Gastroesophageal sphincter (tissue), 3 donors: Measurements from ENCODE around the gene RNF168.

Source experiments
- EP300 ChIP-seq: sonication (generic); formaldehyde crosslinking; IDR thresholded peaks from one replicate; pipeline ENCODE4 v1.6.1; 2017; ENCODE audit warnings: antibody characterized with exemption, mild to moderate bottlenecking
- POLR2A ChIP-seq, 2 donors: fragments of 450-650 bp; IDR thresholded peaks; one replicate each; pipeline ENCODE4 v1.6.1; 2017; ENCODE audit warnings: antibody characterized with exemption in 2 of 2, mild to moderate bottlenecking in 2 of 2, moderate library complexity in 1 of 2
- POLR2AphosphoS5 ChIP-seq: sonication (generic); formaldehyde crosslinking; IDR thresholded peaks from one replicate; pipeline ENCODE4 v1.6.1; 2017; ENCODE audit warnings: antibody characterized with exemption
- TF ChIP-seq, protein P1 (sequence below), 4 experiments: fragments of 200-600 bp in 2 of 4; fragments of 450-650 bp in 2 of 4; sonication (generic) in 1 of 4; IDR thresholded peaks; one replicate each; pipeline ENCODE4 v1.5.1; 2017 to 2019; ENCODE audit warnings: antibody characterized with exemption in 4 of 4, mild to moderate bottlenecking in 2 of 4, moderate library complexity in 2 of 4

DNA sequence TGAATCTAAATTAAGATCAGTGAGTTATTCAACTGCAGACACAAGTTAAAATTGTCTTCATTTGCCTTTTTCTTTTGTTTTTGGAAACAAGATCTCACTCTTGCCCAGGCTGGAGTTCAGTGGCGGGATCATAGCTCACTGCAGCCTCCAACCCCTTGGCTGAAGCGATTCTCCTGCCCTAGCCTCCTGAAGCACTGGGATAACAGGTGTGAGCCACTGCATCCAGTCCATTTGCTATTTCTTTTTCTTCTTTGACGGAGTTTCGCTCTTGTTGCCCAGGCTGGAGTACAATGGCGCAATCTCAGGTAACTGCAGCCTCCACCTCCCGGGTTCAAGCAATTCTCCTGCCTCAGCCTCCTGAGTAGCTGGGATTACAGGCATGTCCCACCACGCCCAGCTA is 10.3 kb downstream of the RNF168 start:
- TF ChIP-seq, protein P1, sequence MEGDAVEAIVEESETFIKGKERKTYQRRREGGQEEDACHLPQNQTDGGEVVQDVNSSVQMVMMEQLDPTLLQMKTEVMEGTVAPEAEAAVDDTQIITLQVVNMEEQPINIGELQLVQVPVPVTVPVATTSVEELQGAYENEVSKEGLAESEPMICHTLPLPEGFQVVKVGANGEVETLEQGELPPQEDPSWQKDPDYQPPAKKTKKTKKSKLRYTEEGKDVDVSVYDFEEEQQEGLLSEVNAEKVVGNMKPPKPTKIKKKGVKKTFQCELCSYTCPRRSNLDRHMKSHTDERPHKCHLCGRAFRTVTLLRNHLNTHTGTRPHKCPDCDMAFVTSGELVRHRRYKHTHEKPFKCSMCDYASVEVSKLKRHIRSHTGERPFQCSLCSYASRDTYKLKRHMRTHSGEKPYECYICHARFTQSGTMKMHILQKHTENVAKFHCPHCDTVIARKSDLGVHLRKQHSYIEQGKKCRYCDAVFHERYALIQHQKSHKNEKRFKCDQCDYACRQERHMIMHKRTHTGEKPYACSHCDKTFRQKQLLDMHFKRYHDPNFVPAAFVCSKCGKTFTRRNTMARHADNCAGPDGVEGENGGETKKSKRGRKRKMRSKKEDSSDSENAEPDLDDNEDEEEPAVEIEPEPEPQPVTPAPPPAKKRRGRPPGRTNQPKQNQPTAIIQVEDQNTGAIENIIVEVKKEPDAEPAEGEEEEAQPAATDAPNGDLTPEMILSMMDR (IDR thresholded peaks at IDR 0.05), result no peak
- TF ChIP-seq EP300 (no peak), POLR2A (IDR thresholded peaks at IDR 0.05) (no peak), POLR2AphosphoS5 (no peak)
